GM18526 (cell line): Measurements from ENCODE around the gene SAXO2.

ENCODE experiments used
- POLR2A ChIP-seq: IDR thresholded peaks from 3 replicates; pipeline ENCODE4 v1.6.1; 2011; ENCODE audit not compliant: insufficient read length; ENCODE audit errors: extremely low read depth

Gene SAXO2

DNA sequence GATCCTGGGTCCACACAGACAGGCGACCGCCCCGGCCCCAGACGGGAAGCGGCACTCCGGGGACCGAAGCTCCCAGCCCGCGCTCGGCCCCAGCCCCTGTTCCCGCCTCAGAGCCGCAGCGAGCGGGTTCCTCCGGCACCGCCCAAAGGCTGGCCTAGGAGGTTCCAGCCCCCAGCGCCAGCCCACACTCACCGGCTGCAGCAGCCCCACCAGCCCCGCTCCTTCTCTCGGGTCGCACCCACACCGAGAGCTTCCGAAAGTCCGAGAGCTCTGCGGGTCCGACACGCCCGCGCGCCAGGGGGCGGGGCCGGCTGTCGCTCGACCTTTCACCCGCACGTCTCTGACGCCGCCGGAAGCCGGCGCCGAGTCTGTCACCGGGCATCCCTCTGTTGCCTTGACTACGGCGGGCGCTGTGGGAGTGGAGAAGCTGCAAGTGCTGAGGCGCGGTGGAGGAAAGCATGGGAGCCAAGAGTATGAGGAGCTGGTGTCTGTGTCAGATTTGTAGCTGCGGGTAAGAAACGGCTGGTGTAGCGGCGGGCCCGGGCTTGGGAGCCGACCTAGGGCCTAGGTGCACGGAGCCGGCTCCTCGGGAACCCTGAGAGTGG, at the start of gene SAXO2, which contains the start of gene EFL1:
TSS of gene SAXO2 (plus strand) at position 397 of the 605 bp plus-strand sequence. CDS start at position 459, 62 bp downstream.
TSS of gene EFL1 (minus strand) at position 313 of the 605 bp plus-strand sequence. CDS start 956 bp downstream, outside the sequence.
- TF ChIP-seq POLR2A = peak; percentile 72

DNA sequence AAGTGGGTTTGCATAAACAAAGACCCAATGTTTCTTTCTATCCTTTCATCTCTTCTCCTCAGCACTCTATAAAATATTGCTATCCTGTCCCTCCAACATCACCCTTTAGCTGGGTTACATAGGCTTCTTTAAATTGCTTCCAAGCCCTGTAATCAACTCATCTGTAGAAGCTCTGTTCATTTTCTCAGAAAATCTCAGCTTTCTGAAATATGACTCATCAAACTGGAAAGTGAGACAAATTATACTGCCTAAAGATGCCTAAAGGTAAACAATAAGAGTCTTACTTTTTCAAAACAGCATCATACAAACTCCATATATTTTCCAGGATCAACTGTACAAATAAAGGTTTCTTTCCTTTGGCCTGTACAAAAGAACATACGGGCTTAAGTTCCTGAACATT, 33.9 kb upstream of the SAXO2 start:
- no peak for TF ChIP-seq POLR2A

DNA sequence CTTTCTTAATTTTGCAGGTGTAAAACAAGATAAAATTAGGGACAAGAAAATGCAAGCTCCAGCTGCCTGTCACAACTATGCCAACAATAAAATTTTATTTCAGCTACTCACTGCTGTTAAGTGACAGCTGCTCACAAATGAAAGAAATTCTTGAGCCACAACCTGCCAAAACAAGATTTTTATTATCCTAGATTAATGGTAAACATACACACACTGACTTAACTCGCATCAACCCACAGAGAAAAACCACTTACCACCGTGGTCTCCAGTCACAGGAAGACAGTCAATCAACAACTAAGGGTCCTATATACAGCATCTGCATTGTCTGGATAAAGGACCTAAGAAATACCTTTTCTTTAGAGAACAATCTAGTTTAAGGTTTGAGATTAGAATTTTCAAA, 31.4 kb upstream of the SAXO2 start:
- TF ChIP-seq POLR2A = no peak

- no peak for TF ChIP-seq POLR2A
Observed at GRCh38 chr15:82231842-82232241, 30.8 kb upstream of the SAXO2 start.

- TF ChIP-seq POLR2A = no peak
Observed at GRCh38 chr15:82239685-82240391, 22.8 kb upstream of the SAXO2 start.

- no peak for TF ChIP-seq POLR2A
Observed at GRCh38 chr15:82263350-82263749, 732 bp downstream of the SAXO2 start.

GRCh38 chr15:82272154-82272553, 9.5 kb downstream of the SAXO2 start:
- TF ChIP-seq POLR2A = no peak

GRCh38 chr15:82275410-82275809, 12.8 kb downstream of the SAXO2 start:
- TF ChIP-seq POLR2A = no peak

DNA sequence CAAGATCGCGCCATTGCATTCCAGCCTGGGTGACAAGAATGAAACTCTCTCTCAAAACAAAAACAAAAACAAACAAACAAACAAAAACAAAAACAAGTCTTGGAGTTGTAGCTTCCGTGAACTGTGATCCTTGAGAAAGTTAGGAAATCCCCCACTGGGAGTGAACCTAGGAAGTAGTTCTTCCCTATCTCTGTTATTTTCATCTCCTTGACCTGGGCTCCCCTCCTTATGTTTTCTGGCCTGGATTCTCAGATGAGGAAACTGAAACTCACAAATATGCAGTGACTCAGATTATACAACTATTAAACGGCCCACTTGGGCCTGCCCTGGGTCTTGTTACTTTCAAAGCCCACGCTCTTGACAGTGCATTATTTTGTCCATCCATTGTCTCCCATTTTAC, 29.7 kb downstream of the SAXO2 start:
- TF ChIP-seq POLR2A = no peak

DNA sequence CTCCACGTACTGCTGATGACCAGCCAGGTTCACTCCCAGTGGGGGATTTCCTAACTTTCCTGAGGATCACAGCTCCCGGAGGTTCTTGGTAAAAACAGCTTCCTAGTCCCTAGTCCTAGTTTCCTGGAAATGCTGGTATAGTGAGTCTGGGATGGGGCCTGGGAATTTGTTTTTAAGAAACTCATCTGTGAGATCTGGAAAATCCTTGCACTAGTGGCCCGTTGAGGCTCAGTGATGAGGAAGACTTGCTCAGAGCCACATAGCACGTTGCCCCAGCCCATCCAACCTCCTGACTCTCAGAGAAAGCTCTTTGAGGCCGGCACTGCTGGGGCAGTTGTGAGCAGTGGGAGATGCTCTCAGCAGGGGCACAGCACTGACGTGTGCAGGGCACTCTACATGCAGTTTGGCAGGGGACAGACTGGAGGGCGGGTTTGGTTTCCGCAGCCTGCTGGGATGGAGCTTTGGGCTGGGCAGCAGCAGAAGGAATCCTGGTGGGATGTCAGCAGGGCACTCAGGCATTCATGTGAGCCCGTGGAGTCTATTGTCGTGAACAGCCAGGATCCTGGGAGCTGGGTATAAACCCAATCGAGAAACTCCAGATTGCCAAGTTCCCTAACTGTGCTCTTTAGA, 31.6 kb downstream of the SAXO2 start:
- TF ChIP-seq POLR2A = no peak

- TF ChIP-seq POLR2A = no peak
Observed at GRCh38 chr15:82297546-82297945, 34.9 kb downstream of the SAXO2 start.

DNA sequence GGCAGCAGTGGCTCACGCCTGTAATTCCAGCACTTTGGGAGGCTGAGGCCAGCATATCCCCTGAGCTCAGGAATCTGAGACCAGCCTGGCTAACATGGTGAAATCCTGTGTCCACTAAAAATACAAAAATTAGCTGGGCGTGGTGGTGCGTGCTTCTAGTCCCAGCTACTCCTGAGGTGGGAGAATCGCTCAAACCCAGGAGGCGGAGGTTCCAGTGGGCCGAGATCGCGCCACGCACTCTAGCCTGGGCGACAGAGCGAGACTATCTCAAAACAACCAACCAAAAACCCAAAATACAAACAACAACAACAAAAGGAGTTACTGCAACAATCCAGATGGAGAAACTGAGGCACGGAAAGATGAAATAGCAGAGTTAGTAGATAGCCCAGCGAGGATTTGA, 35.4 kb downstream of the SAXO2 start:
- no peak for TF ChIP-seq POLR2A

- TF ChIP-seq POLR2A = no peak
Observed at GRCh38 chr15:82298520-82298919, 35.9 kb downstream of the SAXO2 start.

- no peak for TF ChIP-seq POLR2A
Observed at GRCh38 chr15:82300883-82301282, 38.3 kb downstream of the SAXO2 start.

GRCh38 chr15:82301296-82302016, 38.8 kb downstream of the SAXO2 start:
- TF ChIP-seq POLR2A = no peak
